ENCODE measurements around the gene SLC66A1. TPM values are rescaled to one million over a fixed set of nuclear protein-coding genes. Genes with fewer than 3 reads are reported as not detected.

The SLC66A1 gene
- total RNA-seq, 2 experiments from 2014 or later: 2.3 to 3.7 TPM

GRCh38 chr1:19313636-19313959 is 1.5 kb downstream of the SLC66A1 start:
- no peaks in the 10 kb centered on the region for H3K27me3 ChIP-seq (ENCODE audit: control insufficient read depth in 1 of 2, insufficient read depth in 2 of 2, low read length in 2 of 2)
- Mint-ChIP-seq H3K36me3 (ENCODE audit: low read depth) (peaks cover 11% of the 10 kb centered on the region), H3K27ac (peak overlapping the region; percentile 32), H3K4me3 (peak overlapping the region; percentile 74), H3K9me3 (no peaks in the 10 kb centered on the region), H3K4me1 (ENCODE audit: low read depth) (peaks cover 30% of the 10 kb centered on the region), H3K27me3 (no peaks in the 10 kb centered on the region)
- no peaks in the 10 kb centered on the region for H3K9me3 ChIP-seq (ENCODE audit: control insufficient read depth in 1 of 2, insufficient read depth in 1 of 2, low read length in 2 of 2)
- ATAC-seq (ENCODE audit: poor library complexity) (no peak), DNase-seq (no peak)
- ChIA-PET CTCF (no interaction called here), POLR2A (interaction anchor here (1.6 kb wide), 1 partner anchor 283 kb away, joined by 5 read pairs; a partner anchor contains a TSS)
- no peak overlapping the region for H3K4me3 ChIP-seq (ENCODE audit: low read length)
- peaks cover 45% of the 10 kb centered on the region for H3K4me1 ChIP-seq (ENCODE audit: insufficient read depth, low read length)
- peaks cover 5% of the 10 kb centered on the region for H3K36me3 ChIP-seq (ENCODE audit: insufficient read depth, low read length)
- intact Hi-C loops (cut with DNase I, micrococcal nuclease): loop anchor here in 1 of 2 experiments (2.0 to 5.0 kb wide), 2 partner anchors 103 to 174 kb away; partner anchors contain the start of genes CAPZB and UBR4
- TF ChIP-seq CTCF (IDR thresholded peaks at IDR 0.05): no peak
- H3K27ac ChIP-seq (ENCODE audit: low read depth in 1 of 2, low read length in 2 of 2): no peak overlapping the region

- Mint-ChIP-seq H3K9me3 (no peaks in the 10 kb centered on the region), H3K27me3 (no peaks in the 10 kb centered on the region), H3K4me3 (peak overlapping the region; percentile 48), H3K4me1 (ENCODE audit: low read depth) (peaks cover 24% of the 10 kb centered on the region), H3K36me3 (ENCODE audit: low read depth) (peaks cover 14% of the 10 kb centered on the region), H3K27ac (peak overlapping the region; percentile 32)
- ATAC-seq (ENCODE audit: poor library complexity) (no peak), DNase-seq (peak in 1 of 14 experiments; percentile 29)
- CTCF ChIA-PET: no interaction called here
- peaks cover 3% of the 10 kb centered on the region for H3K36me3 ChIP-seq (ENCODE audit: insufficient read depth, low read length)
- intact Hi-C loops (cut with DNase I, micrococcal nuclease): loop anchor here in 1 of 2 experiments (2.0 to 5.0 kb wide), 2 partner anchors 103 to 173 kb away; partner anchors contain the start of genes CAPZB and UBR4
- peaks cover 45% of the 10 kb centered on the region for H3K4me1 ChIP-seq (ENCODE audit: insufficient read depth, low read length)
- no peak overlapping the region for H3K4me3 ChIP-seq (ENCODE audit: low read length)
- POLR2A ChIA-PET: no interaction called here
- H3K27me3 ChIP-seq (ENCODE audit: control insufficient read depth in 1 of 2, insufficient read depth in 2 of 2, low read length in 2 of 2): no peaks in the 10 kb centered on the region
- no peak overlapping the region for H3K27ac ChIP-seq (ENCODE audit: low read depth in 1 of 2, low read length in 2 of 2)
- TF ChIP-seq CTCF (IDR thresholded peaks at IDR 0.05): no peak
- no peaks in the 10 kb centered on the region for H3K9me3 ChIP-seq (ENCODE audit: control insufficient read depth in 1 of 2, insufficient read depth in 1 of 2, low read length in 2 of 2)
Observed at GRCh38 chr1:19313961-19314882, 2.1 kb downstream of the SLC66A1 start.

- Mint-ChIP-seq H3K4me3 (peak overlapping the region; percentile 71), H3K27ac (no peak overlapping the region), H3K9me3 (no peaks in the 10 kb centered on the region), H3K36me3 (ENCODE audit: low read depth) (peaks cover 14% of the 10 kb centered on the region), H3K27me3 (no peaks in the 10 kb centered on the region), H3K4me1 (ENCODE audit: low read depth) (peaks cover 20% of the 10 kb centered on the region)
- DNase-seq (no peak), ATAC-seq (ENCODE audit: poor library complexity) (no peak)
- intact Hi-C loops (cut with DNase I, micrococcal nuclease): no loop called here
- Histone ChIP-seq H3K4me1 (ENCODE audit: insufficient read depth, low read length) (peaks cover 38% of the 10 kb centered on the region), H3K27me3 (ENCODE audit: control insufficient read depth in 1 of 2, insufficient read depth in 2 of 2, low read length in 2 of 2) (no peaks in the 10 kb centered on the region), H3K4me3 (ENCODE audit: low read length) (no peak overlapping the region), H3K9me3 (ENCODE audit: control insufficient read depth in 1 of 2, insufficient read depth in 1 of 2, low read length in 2 of 2) (no peaks in the 10 kb centered on the region), H3K36me3 (ENCODE audit: insufficient read depth, low read length) (peaks cover 3% of the 10 kb centered on the region), H3K27ac (ENCODE audit: low read depth in 1 of 2, low read length in 2 of 2) (no peak overlapping the region)
- POLR2A ChIA-PET: no interaction called here
- no peak for TF ChIP-seq CTCF (IDR thresholded peaks at IDR 0.05)
- CTCF ChIA-PET: no interaction called here
Observed at GRCh38 chr1:19315378-19316198, 3.5 kb downstream of the SLC66A1 start.
